Fibroblast of skin of right quadriceps (primary cell): ENCODE data around the gene SCN3B.

Source experiments
- DNase-seq: peaks from one replicate; pipeline ENCODE4 v3.0.0-alpha.2; 2013

The SCN3B gene

DNA sequence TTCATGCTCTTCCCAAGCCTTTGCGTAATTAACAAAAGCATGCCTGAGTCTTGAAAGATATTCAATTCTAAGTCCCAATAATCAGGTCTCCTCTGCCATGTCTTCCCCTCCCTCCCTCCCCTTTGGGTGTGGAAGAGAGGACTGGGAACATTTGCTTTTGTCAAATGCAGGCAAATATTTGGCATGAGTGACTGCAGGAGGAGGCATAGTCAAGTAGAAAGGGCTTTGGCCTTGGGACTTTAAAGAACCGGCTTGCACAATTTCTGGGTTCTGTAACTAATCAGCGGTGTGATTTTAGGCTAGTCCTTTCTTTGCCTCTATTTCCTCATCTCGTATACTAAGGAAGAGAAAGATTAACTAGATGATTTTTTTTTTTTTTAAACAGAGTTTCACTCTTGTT lies 59.5 kb downstream of the SCN3B start:
- no peak for DNase-seq

DNA sequence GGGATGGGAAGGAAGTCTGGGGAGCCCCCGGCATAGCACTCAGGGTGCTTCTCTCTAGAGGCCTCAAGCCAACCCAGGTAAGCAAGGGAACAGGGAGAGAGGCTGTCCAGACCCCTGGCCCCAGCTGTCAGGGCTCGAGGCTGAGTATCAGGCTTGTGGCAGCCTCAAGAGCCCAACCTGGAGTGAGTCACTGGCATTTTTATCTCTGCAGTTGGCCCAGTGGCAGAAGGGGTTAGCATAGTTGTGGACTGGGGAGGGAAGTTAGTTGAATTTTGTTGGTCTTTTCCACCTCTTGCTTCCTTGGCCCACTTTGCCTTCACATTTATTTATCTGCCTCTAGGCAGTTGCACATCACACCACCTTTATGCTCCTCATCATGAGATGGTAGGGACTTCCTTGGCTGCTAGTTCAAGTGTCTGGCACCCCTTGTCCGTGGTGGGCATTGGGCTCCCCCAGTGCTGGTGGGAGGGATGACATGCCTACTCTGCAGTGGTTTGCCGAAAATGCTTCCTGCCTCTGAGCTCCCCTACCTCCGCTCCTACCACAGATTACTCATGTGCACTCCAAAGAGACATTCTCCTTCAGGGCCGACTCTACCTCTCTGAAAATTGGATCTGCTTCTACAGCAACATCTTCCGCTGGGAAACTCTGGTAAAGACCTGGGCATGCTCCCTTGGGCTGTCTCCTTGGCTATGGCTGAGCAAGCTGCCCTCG lies 60.1 kb downstream of the SCN3B start:
- DNase-seq: no peak

DNA sequence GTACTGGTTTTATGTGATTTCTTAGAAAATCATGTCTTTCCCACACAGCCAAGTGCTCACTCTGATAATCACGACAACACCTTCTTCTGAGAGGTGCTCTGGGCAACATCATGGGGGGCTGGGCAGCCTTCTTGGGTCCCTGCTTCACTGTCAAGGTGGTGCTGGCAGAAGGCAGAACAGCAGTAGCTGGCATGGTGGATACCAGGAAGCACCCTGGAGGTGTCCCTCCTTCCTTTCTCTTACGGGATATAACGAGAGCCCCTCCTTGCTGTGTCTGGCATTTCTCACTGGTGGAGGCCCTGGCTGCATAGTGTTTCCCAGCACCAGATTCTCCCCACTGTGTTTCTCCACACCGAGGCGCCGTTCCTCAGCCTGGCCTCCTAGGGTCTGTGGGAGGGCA lies 60.9 kb downstream of the SCN3B start:
- DNase-seq: no peak

DNA sequence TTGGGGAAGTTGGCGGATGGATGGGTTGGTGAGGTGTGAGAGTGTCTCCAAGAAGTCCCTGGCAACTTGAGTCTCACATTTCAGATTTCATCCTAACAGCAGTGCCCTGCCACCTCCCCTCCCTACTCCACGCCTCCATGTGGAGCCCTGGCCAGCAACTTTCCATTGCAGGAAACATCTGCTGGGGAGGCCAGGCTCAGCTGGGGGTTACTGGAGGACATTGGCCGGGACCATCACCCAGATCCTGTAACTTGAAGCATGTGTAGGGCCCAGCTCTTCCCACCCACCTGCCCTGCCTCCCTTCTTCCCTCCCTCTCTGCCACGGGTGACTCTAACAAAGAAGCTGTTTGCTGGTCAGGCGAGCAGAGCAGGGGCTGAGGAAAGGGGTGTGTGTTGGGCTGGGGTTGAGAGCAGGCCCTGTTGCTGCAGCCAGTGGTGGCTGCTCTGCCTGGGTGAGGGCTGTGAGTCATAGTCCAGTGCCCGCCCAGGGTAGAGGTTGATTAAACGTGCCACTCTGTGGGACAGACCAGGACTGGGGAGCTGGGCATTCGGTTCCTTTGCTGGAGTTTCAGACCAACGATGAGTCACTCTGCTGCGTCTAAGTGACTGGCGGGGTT lies 64.0 kb downstream of the SCN3B start:
- peak; percentile 17 for DNase-seq

DNA sequence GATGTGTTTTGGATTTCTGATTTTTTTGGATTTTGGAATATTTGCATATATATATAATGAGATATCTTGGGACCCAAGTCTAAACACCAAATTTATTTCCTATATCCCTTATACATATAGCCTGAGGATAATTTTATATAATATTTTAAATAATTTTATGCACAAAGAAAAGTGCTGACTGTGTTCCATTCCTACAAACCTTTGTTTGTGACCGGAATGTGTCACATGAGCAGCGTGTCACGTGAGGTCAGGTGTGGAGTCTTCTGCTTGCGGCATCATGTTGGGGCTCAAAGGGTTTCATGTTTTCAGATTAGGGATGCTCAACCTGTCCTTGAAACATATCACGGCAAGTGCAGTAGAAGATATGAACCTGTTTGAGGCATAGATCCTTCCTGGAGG lies 65.6 kb downstream of the SCN3B start:
- no peak for DNase-seq

DNA sequence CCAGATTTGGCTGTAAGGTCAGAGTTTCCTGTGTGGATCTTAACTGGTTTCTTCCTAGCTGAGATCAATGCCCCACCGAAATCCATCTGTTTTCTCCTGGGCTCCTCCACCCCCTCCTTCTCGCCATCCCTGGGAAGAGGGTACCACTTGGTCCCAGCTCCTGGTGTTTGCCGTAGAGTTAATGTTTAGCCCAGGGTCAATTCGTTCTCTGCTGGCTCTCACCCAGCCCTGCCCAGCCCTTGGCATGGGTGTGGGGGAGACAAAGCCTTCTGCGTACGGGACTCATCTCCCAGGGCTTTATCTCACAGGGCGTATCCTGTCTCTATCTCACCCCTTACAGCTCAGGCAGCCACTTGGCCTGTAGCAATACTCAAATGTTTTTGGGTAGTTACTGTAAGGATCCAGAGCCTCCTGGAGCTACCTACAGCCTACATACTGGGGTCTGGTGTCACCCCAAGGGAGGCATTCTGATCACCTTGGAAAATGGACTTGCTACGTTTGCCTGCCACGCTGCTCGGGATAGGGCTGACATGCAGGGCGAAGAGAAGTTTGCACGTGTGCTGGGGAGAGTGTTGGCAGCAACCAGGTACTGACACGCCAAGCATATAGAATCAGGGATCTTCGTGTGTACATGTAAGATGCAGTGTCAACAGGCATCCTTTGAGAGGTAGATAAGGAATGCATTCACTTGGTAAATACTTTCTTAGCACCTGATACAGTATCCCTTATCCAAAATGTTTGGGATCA lies 66.1 kb downstream of the SCN3B start:
- DNase-seq: no peak

DNA sequence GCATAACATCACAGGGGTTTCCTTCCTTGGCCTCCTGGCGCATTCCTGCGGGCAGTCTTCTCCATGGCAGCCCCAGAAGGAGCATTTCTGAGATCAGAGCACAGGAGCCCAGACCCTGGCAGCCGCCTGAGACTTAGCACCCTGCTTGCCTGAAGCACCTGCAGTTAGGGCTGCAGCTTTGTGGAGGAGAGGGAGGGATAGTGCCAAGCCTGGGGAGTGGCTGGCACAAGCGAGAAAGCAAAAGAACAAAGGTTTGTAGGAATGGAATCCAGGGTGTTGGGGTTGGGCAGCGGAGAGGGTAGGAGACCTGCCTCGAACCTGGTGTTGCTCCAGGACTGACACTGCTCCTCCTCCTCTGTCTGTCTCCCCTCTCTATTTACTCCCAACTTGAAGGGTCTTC lies 66.9 kb downstream of the SCN3B start:
- no peak for DNase-seq

DNA sequence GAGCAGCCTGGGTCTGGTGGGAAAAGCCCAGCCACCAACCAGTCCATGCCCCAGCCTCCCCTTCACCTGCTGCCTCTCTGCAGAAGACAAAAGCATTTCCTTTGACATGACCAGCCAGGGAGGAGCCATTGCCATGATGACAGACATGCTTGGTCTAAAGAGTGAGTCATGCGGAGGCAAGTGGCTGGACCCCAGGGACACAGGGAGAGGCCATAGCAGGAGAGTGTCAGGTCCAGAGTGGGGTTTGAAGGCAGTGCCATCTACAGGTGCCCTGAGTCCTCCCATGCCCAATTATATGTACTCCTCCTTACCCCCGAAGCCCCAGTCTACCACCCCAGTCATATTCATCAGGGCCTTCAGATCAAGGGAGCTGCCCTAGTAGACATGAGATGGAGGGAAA lies 67.4 kb downstream of the SCN3B start:
- DNase-seq: peak; percentile 9

DNA sequence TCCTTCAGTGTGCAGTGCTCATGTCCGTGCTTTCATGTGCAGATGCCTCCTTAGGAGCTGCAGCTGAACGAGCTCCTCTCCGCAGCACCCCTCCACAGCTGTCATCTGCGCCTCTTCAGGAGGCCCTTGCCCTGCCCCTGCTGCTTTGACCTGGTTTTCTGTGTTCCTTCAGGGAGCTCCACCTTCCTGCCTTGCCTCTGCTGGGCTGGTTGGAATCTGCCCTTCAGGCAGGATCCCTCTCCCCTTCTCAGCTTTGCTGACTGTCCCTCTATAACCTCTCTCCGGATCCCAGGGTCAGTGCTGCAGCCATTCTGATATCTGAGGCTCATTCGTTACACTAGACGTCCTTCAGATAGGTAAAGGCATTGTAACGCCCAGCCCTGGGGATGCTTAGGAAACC lies 67.9 kb downstream of the SCN3B start:
- no peak for DNase-seq

DNA sequence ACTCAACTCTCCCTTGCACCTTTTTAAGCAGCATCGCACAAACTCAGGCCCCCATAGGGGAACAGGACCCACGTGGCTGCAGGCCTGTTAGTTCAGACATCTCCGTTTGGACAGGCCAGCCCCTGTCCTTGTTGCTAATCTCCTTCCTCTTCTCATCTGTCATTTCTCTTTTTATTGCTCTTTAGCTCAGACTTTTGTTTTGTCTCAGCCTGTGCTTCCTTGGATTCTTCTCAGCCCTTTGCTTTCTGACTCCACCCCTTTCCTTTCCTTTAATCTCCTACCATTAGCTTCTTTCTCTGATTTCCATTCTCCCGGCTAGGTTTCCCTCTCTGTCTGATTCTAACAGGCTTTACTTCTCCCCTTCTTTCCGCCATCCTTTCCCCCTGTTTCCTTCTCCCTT lies 68.7 kb downstream of the SCN3B start:
- DNase-seq: no peak

DNA sequence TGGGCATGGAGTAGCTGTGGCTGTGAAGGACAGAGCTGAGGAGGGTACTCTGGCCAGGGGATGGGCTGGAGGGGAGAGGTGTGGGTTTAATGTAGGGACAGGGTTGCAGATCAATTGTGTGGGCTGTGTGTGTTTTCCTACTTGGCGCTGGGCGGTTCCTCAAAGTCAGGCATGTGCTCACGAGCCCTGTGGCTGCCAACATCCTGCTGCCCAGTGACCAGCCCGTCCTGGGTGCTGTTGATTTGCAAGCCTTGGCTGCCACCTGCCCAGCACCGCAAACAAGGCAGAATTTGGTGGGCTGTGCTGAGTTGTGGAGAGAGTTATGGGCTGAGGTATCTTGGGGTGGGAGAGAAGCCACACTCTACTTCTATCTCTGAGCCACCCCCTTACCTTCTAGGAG lies 69.2 kb downstream of the SCN3B start:
- DNase-seq: no peak

DNA sequence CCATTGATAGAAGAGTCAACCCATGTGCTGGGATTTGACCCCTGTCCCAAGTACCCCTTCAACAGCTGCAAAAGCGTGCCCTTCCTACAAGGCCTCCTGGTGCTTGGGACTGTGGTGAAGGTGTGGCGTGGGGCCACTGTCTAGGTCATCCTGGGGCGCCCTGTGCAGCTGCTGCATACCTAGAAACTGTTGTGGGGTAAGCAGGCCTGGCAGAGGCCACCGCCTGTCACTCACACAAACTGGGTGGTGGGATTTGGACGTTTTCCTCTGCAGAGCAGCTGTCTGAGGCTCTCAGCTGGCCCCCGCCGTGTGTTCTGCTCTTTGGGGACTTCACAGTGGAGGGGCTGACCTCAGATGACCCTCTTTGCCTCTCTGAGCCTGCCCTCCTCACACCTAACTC lies 69.7 kb downstream of the SCN3B start:
- DNase-seq: no peak

DNA sequence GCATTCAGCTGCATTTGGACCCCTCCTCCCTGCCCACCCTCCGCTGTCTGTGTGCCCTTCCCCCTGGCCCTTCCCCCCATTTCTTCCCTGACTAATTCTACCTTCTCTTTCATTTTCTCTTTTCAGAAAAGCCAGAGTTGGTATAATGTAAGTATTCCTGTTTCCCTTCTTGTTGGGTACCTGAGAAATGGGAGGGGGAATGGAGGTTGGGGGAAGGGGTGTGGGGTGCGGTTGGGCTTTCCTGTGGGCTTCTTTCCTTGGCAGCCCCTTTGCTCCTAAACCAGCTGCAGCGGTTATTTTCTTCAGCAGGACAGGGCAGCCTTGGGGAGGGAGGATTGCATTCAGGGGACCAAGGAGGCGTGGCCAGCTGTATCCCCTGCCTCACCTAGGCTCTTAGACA lies 70.2 kb downstream of the SCN3B start:
- no peak for DNase-seq

DNA sequence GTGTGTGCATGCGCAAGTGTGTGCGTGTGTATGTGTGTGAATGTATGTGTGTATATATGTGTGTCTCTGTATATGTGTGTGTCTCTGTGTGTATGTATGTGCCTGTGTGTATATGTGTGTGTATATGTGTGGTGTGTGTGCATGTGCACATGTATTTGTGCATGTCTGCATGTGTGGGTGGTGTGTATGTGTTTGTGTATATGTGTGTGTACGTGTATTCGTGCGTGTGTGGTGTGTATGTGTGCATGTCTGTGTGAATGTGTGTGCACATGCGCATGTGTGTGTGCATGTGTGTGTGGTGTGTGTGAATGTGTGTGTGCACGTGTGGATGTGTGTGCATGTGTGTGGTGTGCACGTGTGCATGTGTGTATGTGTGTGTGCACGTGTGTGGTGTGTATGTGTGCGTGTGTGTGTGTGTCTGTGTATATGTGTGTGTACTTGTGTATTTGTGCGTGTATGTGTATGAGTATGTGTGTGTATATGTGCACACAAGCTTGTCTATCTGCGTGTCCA lies 71.4 kb downstream of the SCN3B start:
- no peak for DNase-seq

DNA sequence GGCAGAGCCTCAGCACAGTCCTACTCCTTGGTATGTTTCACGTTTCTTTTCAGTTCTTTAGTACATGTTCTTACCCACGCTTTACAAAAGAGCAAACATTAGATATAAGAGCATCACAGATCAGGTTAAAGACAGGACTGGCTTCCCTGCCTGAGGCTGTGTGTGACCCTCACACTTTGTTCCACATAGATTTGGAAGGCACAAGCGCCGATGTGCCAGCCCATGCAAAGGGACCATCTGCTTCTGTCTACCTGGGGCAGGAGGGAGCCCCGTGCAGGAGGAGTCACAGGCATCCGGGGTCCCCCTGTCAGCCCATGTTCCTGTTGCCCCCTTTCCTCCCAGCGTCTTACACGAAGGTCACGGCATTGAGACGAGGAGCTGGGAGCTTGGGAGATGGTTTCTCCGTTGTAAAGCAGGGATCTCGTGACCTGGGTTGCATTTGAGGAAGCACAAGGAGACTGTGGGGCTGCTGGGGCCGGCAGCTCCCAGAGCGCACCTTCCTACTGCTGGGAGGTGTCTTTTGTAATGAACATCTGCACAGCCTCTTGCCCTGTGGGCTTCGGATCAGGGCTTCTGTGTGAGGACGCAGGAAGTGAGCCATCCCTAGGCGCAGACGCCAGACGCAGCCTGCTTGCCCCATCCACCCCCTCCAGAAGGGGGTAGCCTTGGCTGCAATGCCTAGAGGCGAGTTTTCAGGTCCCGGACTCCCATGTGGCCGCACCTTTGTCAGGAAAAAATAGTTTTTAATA lies 72.6 kb downstream of the SCN3B start:
- no peak for DNase-seq

DNA sequence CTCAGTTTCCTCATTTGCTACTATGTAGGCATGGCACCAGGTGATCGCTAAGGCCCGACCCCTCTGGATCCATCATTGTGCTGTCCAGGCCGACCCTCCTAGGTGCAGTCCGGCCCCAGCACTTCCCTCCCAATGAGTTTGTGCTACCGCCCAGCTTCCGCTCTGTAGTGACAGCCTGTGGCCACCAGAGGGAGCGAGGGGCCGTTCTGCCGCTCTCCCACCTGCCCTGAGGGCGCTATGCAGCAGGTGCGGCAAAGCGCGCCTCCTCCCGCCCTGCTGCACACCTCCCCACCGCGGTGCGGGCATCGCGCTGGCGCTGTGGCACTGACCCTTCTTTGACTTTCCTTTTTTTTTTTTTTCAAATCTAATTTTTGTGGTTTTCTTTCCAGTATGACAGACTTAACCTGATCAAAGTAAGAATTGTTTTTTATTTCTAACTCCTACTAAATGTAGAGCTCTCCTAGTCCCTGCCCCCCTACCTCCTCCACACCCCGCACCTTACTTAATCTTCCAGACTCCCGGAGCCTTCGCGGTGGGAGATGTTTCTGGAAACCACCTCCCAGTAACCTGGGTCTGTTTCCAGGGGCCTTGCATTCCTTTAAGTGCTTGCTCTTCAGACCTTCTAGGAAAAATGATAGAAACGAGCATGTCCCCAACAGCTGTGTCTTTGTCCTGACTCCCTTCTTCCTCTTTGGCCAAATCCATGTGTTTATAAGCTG lies 73.7 kb downstream of the SCN3B start:
- DNase-seq: peak; percentile 35

DNA sequence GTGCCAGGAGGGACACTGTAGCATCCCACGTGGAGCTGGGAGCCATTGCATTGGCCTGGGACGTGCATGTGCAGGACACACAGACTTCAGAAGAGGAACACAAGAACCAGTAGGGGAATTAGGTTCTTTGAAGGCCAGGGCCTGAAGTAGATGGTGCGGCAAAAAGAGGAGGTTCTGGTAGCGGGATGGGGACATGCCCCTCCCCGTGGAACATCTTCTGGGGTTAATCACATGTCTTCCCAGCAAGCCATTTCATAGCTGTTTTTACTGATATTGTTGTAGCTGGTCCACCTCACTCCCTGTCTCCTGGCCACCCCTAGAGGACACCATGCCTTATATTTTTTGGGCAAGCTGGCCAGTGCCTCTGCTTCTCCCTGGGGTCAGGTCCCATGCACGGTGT lies 74.3 kb downstream of the SCN3B start:
- no peak for DNase-seq

DNA sequence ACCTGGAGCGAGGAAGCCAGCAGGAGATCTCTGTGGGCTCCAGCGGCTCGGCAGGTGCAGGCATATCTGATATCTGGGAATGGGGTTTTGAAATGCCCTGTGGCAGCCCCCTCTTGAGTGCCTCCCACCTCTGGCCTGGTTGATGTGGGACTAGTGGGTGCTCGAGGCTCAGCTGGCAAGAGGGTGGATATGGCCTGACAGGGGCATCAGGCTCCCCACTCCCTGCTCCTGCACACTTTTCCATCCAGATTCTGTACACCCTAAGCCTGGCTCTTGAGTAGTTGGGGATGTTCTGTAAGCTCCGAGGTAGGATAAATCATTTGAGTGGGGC lies 75.0 kb downstream of the SCN3B start:
- DNase-seq: no peak
